HG03571 (cell line): ENCODE results near the gene MIA3.
A peak's percentile ranks its signal among the peaks of the same experiment; 100 is the strongest.
"Not testable (repeated sequence)": the region's sequence is repeated elsewhere in the genome, so short reads cannot be mapped to it uniquely, and the experiment has no call there.

Source experiments
- ATAC-seq: cut with Tn5 transposase; IDR thresholded peaks from one replicate; pipeline ENCODE4 v1.9.1; 2021; ENCODE audit not compliant: unreplicated experiment

MIA3 gene

GRCh38 chr1:222665964-222666363, 48.1 kb downstream of the MIA3 start:
- ATAC-seq = no peak

- not testable (repeated sequence) for ATAC-seq
Observed at GRCh38 chr1:222668184-222668583, 50.3 kb downstream of the MIA3 start.

GRCh38 chr1:222669107-222669506, 51.2 kb downstream of the MIA3 start:
- not testable (repeated sequence) for ATAC-seq

- no peak for ATAC-seq
Observed at GRCh38 chr1:222670110-222670509, 52.2 kb downstream of the MIA3 start.

GRCh38 chr1:222680080-222680479, 62.2 kb downstream of the MIA3 start:
- no peak for ATAC-seq

GRCh38 chr1:222691016-222691415, 73.1 kb downstream of the MIA3 start:
- ATAC-seq = no peak

GRCh38 chr1:222694927-222695326, 77.0 kb downstream of the MIA3 start:
- ATAC-seq = no peak

- no peak for ATAC-seq
Observed at GRCh38 chr1:222696741-222697140, 78.8 kb downstream of the MIA3 start.

- no peak for ATAC-seq
Observed at GRCh38 chr1:222697203-222697602, 79.3 kb downstream of the MIA3 start.

GRCh38 chr1:222697826-222698225, 79.9 kb downstream of the MIA3 start:
- no peak for ATAC-seq

GRCh38 chr1:222702210-222702609, 84.3 kb downstream of the MIA3 start:
- ATAC-seq = no peak

GRCh38 chr1:222704260-222704659, 86.4 kb downstream of the MIA3 start:
- no peak for ATAC-seq

GRCh38 chr1:222706815-222707214, 88.9 kb downstream of the MIA3 start:
- no peak for ATAC-seq

GRCh38 chr1:222709700-222710153, 91.8 kb downstream of the MIA3 start:
- no peak for ATAC-seq

- peak; percentile 34 for ATAC-seq
Observed at GRCh38 chr1:222711319-222712252, 93.7 kb downstream of the MIA3 start.

GRCh38 chr1:222712253-222713090, 94.6 kb downstream of the MIA3 start, which contains the start of the genes AIDA and BROX:
Gene AIDA (minus strand): TSS chr1:222712491. CDS start chr1:222712317, 174 bp downstream.
Gene BROX (plus strand): TSS chr1:222712564. CDS start chr1:222715700, 3,136 bp downstream.
- ATAC-seq = peak; percentile 78

GRCh38 chr1:222713091-222713961, 95.4 kb downstream of the MIA3 start:
- ATAC-seq = peak; percentile 59

GRCh38 chr1:222716393-222716792, 98.5 kb downstream of the MIA3 start:
- ATAC-seq = no peak
